Cardiac muscle cell (in vitro differentiated cells and primary cell): Measurements from ENCODE around the gene FZD2. TPM values are rescaled to one million over a fixed set of nuclear protein-coding genes. Genes with fewer than 3 reads are reported as not detected.

Source experiments
- DNase-seq, 2 donors: peaks; one replicate each; pipeline versions ENCODE4 v3.0.0 to v3.0.0-alpha.2; 2010 to 2017; ENCODE audit warnings: low read depth in 1 of 2, low spot score in 1 of 2
- H3K27ac ChIP-seq: fragments of 200-600 bp; sonication (generic); 2 replicates; pipeline ENCODE4 v1.5.1; 2016
- H3K27me3 ChIP-seq: fragments of 200-600 bp; sonication (generic); 2 replicates; pipeline ENCODE4 v1.6.0; 2016; ENCODE audit warnings: control low read depth
- H3K36me3 ChIP-seq: fragments of 200-600 bp; sonication (generic); 2 replicates; pipeline ENCODE4 v1.5.1; 2016; ENCODE audit warnings: control low read depth
- H3K4me1 ChIP-seq: fragments of 200-600 bp; sonication (generic); 2 replicates; pipeline ENCODE4 v1.8.1; 2017; ENCODE audit warnings: low read depth, mild to moderate bottlenecking, mixed run types
- H3K4me3 ChIP-seq: fragments of 200-600 bp; sonication (generic); 2 replicates; pipeline ENCODE4 v1.5.1; 2016; ENCODE audit warnings: mild to moderate bottlenecking
- H3K9me3 ChIP-seq: fragments of 200-600 bp; sonication (generic); 2 replicates; pipeline ENCODE4 v1.5.1; 2017; ENCODE audit warnings: low read depth, mild to moderate bottlenecking, control low read depth
- polyA plus RNA-seq: library from polyadenylated mRNA; unstranded; fragments of >200 nt; fragmentation: Nextera tagmentation; extraction: Ambion mirVana; gene quantifications from 2 replicates; pipeline ENCODE4 v1.2.1, GENCODE V29; 2016
- total RNA-seq: library from RNA; depleted of rRNA; stranded (reverse); fragments of >200 nt; gene quantifications from 2 replicates; pipeline ENCODE4 v1.2.3, GENCODE V29; 2016
- TF ChIP-seq, protein P1 (sequence below): IDR thresholded peaks from 2 replicates; pipeline ENCODE4 v1.5.1; 2012; ENCODE audit warnings: low read depth, mild to moderate bottlenecking, low read length

FZD2 gene
- total and polyA plus RNA-seq, 2 experiments from 2014 or later: 47.4 to 51.5 TPM

- H3K27me3 ChIP-seq: no peaks in the 10 kb centered on the region
- peaks cover 22% of the 10 kb centered on the region for H3K4me1 ChIP-seq
- peak overlapping the region; percentile 49 for H3K4me3 ChIP-seq
- peak; percentile 67 to 72 for DNase-seq
- no peaks in the 10 kb centered on the region for H3K9me3 ChIP-seq
- H3K27ac ChIP-seq: peak overlapping the region; percentile 94
- H3K36me3 ChIP-seq: no peaks in the 10 kb centered on the region
- TF ChIP-seq, protein P1, sequence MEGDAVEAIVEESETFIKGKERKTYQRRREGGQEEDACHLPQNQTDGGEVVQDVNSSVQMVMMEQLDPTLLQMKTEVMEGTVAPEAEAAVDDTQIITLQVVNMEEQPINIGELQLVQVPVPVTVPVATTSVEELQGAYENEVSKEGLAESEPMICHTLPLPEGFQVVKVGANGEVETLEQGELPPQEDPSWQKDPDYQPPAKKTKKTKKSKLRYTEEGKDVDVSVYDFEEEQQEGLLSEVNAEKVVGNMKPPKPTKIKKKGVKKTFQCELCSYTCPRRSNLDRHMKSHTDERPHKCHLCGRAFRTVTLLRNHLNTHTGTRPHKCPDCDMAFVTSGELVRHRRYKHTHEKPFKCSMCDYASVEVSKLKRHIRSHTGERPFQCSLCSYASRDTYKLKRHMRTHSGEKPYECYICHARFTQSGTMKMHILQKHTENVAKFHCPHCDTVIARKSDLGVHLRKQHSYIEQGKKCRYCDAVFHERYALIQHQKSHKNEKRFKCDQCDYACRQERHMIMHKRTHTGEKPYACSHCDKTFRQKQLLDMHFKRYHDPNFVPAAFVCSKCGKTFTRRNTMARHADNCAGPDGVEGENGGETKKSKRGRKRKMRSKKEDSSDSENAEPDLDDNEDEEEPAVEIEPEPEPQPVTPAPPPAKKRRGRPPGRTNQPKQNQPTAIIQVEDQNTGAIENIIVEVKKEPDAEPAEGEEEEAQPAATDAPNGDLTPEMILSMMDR: no peak
These were observed 484 bp downstream of the FZD2 start for GRCh38 chr17:44557651-44558285.

DNA sequence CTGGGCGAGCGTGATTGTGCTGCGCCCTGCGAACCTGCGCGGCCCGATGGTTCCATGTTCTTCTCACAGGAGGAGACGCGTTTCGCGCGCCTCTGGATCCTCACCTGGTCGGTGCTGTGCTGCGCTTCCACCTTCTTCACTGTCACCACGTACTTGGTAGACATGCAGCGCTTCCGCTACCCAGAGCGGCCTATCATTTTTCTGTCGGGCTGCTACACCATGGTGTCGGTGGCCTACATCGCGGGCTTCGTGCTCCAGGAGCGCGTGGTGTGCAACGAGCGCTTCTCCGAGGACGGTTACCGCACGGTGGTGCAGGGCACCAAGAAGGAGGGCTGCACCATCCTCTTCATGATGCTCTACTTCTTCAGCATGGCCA, 1.0 kb downstream of the FZD2 start:
- DNase-seq: no peak
- peak overlapping the region; percentile 94 for H3K27ac ChIP-seq
- no peaks in the 10 kb centered on the region for H3K36me3 ChIP-seq
- TF ChIP-seq, protein P1: no peak
- peak overlapping the region; percentile 49 for H3K4me3 ChIP-seq
- peaks cover 22% of the 10 kb centered on the region for H3K4me1 ChIP-seq
- H3K27me3 ChIP-seq: no peaks in the 10 kb centered on the region
- H3K9me3 ChIP-seq: no peaks in the 10 kb centered on the region

GRCh38 chr17:44558710-44559633, 1.7 kb downstream of the FZD2 start:
- H3K9me3 ChIP-seq: no peaks in the 10 kb centered on the region
- peak in 1 of 2 donors; percentile 40 for DNase-seq
- peaks cover 22% of the 10 kb centered on the region for H3K4me1 ChIP-seq
- H3K36me3 ChIP-seq: no peaks in the 10 kb centered on the region
- TF ChIP-seq, protein P1: no peak
- peak overlapping the region; percentile 66 for H3K27ac ChIP-seq
- no peaks in the 10 kb centered on the region for H3K27me3 ChIP-seq
- peak overlapping the region; percentile 49 for H3K4me3 ChIP-seq

- H3K27me3 ChIP-seq: no peaks in the 10 kb centered on the region
- no peak for DNase-seq
These were observed 2.6 kb downstream of the FZD2 start for GRCh38 chr17:44559634-44560554.

More at GRCh38 chr17:44559634-44560554, 2.6 kb downstream of the FZD2 start:
- TF ChIP-seq, protein P1: no peak
- peak overlapping the region; percentile 66 for H3K27ac ChIP-seq
- H3K9me3 ChIP-seq: no peaks in the 10 kb centered on the region
- peak overlapping the region; percentile 49 for H3K4me3 ChIP-seq
- H3K4me1 ChIP-seq: peaks cover 22% of the 10 kb centered on the region
- no peaks in the 10 kb centered on the region for H3K36me3 ChIP-seq
